CD4-positive, alpha-beta T cell treated with Interferon alpha-2 for 1 hour (primary cell): ENCODE measurements around the gene MYOC.
A peak's percentile ranks its signal among the peaks of the same experiment; 100 is the strongest.
"Not testable (repeated sequence)": the region's sequence is repeated elsewhere in the genome, so short reads cannot be mapped to it uniquely, and the experiment has no call there.

Source experiments
- DNase-seq, 2 donors: peaks; one replicate each; pipeline ENCODE4 v3.0.0-alpha.2; 2020 to 2022

Gene MYOC

DNA sequence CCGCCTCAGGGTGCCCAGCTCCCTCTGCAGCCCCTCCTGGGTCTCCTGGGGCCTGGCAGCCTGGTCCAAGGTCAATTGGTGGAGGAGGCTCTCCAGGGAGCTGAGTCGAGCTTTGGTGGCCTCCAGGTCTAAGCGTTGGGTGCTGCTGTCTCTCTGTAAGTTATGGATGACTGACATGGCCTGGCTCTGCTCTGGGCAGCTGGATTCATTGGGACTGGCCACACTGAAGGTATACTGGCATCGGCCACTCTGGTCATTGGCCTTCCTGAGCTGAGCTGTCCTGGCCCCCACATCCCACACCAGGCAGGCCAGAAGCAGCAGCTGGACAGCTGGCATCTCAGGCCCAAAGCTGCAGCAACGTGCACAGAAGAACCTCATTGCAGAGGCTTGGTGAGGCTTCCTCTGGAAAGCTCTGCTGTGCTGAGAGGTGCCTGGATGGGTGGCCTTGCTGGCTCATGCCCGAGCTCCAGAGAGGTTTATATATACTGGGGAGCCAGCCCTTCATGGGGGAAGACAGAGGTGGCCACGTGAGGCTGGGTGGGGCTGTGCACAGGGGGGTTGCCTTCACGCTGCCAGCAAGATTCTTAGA, at the start of gene MYOC:
Gene MYOC, minus strand, starts transcription at position 455 of the 589 bp plus-strand sequence. Its CDS starts 77 bp downstream, at position 378.
- DNase-seq, result no peak

DNA sequence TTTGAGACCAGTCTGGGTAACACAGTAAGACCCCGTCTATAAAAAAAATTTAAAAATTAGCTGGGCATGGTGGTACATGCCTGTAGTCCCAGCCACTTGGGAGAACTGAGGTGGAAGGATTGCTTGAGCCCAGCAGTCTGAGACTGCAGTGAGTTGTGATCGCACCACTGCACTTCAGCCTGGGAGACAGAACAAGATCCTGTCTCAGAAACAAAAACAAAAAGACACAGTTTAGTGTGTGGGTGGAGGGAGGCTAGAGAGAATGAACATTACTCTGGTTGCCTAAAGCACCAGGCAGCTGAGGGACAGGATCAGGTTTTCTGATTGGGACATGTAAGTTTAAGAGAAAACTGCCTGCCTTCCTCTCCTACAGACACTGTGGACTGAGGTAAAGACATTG, 47.0 kb upstream of the MYOC start:
- no peak for DNase-seq

- DNase-seq, result not testable (repeated sequence)
Observed at GRCh38 chr1:171695772-171696171, 43.3 kb upstream of the MYOC start.

- DNase-seq, result not testable (repeated sequence)
Observed at GRCh38 chr1:171693541-171693940, 41.1 kb upstream of the MYOC start.

DNA sequence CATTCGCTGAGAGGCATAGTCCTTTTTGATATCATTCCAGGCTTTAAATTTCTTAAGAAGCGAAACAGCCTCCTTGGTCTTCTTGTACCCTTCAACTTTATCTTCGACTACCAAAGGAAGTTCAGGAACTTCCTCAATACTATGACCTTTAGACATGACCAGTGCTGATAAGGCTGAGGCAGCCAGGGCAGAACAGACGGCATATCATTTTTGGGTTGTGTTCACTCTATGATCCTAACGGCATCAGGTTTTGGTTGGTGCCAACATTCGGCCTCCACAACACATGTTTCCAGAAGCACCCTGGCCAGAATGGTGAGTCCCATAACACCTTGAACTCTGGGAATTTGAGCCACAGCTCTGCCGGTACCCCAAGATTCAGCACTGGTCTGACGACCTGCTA, 31.4 kb upstream of the MYOC start:
- no peak for DNase-seq

GRCh38 chr1:171680339-171680738, 27.9 kb upstream of the MYOC start:
- DNase-seq, result no peak

GRCh38 chr1:171676823-171677222, 24.3 kb upstream of the MYOC start:
- DNase-seq, result no peak

DNA sequence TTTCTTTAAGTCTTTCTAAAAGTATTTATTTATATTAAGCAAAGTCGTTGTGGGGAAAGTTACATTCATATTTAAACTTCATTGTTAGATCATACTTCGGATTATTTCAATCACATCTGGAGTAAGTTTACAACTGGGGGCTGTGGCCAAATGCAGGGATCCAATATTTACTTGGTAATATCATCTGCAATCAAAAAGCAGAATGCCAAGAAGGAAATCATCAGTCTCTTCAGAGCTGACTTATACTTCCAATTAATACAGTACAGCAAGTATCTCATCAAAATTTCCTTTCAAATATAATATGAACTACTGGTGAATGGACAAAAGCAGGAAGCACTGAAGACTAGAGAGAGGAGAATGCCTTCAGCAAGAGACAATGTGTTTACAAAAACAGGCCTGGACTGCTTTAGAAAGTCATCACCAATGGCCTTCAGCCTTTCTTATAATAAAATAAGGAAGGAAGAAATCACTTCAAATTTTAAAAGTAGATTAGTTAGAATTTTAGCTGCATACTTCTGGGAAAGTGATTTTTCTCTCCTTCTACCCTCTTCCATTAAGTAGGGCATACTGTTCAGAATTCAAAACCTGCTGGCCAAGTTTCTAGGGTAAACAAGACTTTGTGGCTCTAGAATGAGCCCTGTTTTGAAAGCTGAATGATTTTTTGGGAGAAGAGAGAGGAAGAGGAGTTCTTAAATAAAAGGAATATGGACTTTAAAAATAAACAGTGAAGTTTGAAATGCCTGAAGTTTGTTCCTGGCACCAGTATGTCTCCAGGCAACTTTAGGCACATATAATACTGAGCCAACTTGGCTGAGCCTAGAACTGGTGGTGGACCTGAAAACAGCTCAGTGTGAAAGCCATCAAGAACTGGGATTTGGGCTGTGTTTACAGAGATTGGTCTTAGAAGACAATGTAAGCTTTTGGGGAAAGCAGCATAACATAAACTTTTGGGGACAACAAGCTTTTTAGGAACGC, 22.2 kb upstream of the MYOC start:
- DNase-seq, result no peak

- DNase-seq, result no peak
Observed at GRCh38 chr1:171670739-171671138, 18.3 kb upstream of the MYOC start.

- DNase-seq, result no peak
Observed at GRCh38 chr1:171668372-171668771, 15.9 kb upstream of the MYOC start.

- DNase-seq, result no peak
Observed at GRCh38 chr1:171666114-171666769, 13.8 kb upstream of the MYOC start.

GRCh38 chr1:171664976-171665375, 12.5 kb upstream of the MYOC start:
- no peak for DNase-seq

- DNase-seq, result no peak
Observed at GRCh38 chr1:171663854-171664575, 11.5 kb upstream of the MYOC start.

- no peak for DNase-seq
Observed at GRCh38 chr1:171663036-171663853, 10.8 kb upstream of the MYOC start.

DNA sequence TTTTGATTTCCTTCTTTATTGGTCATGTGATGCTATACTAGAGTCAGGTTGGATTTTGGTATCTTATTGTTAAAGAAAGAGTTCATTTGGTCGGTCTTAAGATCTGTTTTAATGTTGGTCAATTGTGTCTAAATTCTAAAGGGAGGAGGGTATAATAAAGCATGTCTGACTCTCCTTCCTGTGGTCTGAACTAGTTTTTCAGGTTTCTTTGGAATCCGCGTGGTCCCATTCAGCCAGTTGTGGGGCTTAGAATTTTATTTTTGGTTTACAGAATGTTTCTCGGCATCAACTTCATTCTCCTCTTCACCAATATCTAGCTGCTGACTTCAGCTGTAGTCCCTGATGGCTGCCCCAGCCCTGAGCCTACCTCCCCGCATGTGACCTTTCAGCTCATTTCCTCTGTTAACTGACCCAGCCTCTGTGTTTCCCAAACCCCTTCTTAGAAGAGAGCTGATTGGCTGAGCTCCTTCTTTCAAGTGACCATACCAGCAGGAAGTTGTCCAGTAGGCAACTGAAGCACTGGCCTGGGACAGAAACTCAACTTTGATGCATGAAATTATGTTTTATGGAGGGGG, 8.7 kb upstream of the MYOC start:
- DNase-seq, result no peak

- not testable (repeated sequence) for DNase-seq
Observed at GRCh38 chr1:171656206-171656605, 3.7 kb upstream of the MYOC start.

- DNase-seq, result no peak
Observed at GRCh38 chr1:171655746-171656116, 3.2 kb upstream of the MYOC start.

- DNase-seq, result peak; percentile 26 to 61
Observed at GRCh38 chr1:171654942-171655745, 2.7 kb upstream of the MYOC start.

DNA sequence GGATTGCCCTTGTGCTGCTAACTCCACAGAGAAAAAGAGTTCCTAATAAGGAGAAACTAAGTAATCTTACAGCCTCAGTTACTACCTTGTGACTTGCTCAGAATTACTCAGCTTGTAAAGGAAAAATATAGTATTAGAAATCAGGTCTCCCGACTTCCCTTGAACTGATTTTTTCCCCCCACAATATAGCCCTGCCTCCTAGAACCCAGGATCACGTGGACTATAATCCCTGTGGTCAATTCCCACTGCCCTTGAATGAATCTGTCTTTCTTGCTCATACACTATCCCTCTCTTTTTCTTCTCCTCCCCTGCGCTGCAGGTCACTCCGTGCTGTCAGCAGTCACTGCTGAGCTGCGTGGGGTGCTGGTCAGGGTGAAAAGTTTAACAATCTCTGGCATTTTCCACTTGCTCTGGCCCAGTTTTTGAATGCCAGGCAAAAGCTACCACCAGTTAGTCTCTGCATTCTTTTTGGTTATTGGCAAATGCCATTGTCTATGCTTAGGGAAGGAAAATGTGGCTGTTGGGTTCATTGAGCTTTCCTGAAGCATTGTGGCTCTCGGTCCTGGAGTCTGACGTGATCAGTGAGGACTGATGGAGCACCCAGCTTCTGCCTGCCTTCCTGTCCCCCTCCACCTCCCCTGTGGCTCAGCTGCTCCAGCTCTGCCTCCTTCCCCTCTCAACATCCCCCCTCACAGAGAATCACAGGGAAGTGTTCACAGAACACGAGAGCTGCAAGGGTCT, 1.9 kb upstream of the MYOC start:
- DNase-seq, result no peak

GRCh38 chr1:171653796-171654195, 1.3 kb upstream of the MYOC start:
- no peak for DNase-seq
